ENCODE measurements around the gene PAPSS2.
"Not testable (repeated sequence)": the region's sequence is repeated elsewhere in the genome, so short reads cannot be mapped to it uniquely, and the experiment has no call there.

- not testable (repeated sequence) for TF ChIP-seq POLR2A, CTCF, EP300 (IDR thresholded peaks at IDR 0.05)
Measured at GRCh38 chr10:87742992-87743610, 83.4 kb downstream of the PAPSS2 start.
